T-helper 17 cell (primary cell): ENCODE data around the gene NOTCH2NLA. TPM values are rescaled to one million over a fixed set of nuclear protein-coding genes. Genes with fewer than 3 reads are reported as not detected.
"Not testable (repeated sequence)": the region's sequence is repeated elsewhere in the genome, so short reads cannot be mapped to it uniquely, and the experiment has no call there.

Experiments used
- ATAC-seq: fragments of 150-1000 bp; cut with Tn5 transposase; 2 replicates; pipeline ENCODE4 v1.10.0; 2021; ENCODE audit warnings: mild to moderate bottlenecking, moderate library complexity
- DNase-seq, 3 donors: peaks; one replicate each; pipeline versions ENCODE4 v3.0.0 to v3.0.0-alpha.2; 2020 to 2021
- H3K9me3 ChIP-seq: one replicate; pipeline ENCODE4 v1.7.0; 2013; ENCODE audit warnings: low read length, mild to moderate bottlenecking; ENCODE audit not compliant: control insufficient read depth, poor library complexity, severe bottlenecking
- H3K27ac Mint-ChIP-seq: one replicate; pipeline ENCODE4 v1.8.0; 2022; ENCODE audit warnings: mild to moderate bottlenecking, moderate library complexity, mixed read lengths
- H3K27me3 Mint-ChIP-seq: one replicate; pipeline ENCODE4 v1.8.0; 2022; ENCODE audit warnings: mixed read lengths
- H3K36me3 Mint-ChIP-seq: one replicate; pipeline ENCODE4 v1.8.0; 2022; ENCODE audit warnings: low read depth, mixed read lengths
- H3K4me1 Mint-ChIP-seq: one replicate; pipeline ENCODE4 v1.8.0; 2022; ENCODE audit warnings: mild to moderate bottlenecking, mixed read lengths
- H3K4me3 Mint-ChIP-seq: one replicate; pipeline ENCODE4 v1.8.0; 2022; ENCODE audit warnings: mild to moderate bottlenecking, moderate library complexity, mixed read lengths
- total RNA-seq, 4 donors: library from RNA in 2 of 4; stranded (reverse) in 2 of 4; gene quantifications; one replicate each; pipeline ENCODE4 v1.2.3 and lab custom pipeline; 2022 to 2026

The NOTCH2NLA gene
- total RNA-seq (10 to 100 TPM; 34.3 to 40.7 TPM), total RNA-seq (lab: John Stamatoyannopoulos, UW) (1.9 to 2.3 reads per million in 2 donors)

GRCh38 chr1:146228710-146229477 is at the start of gene NOTCH2NLA:
TSS of gene NOTCH2NLA (minus strand) at chr1:146229021. CDS start at chr1:146189337, 39,684 bp downstream.
- H3K9me3 ChIP-seq, H3K36me3 Mint-ChIP-seq, H3K4me1 Mint-ChIP-seq, H3K27me3 Mint-ChIP-seq: not testable (repeated sequence)
- ATAC-seq (peak; percentile 75), DNase-seq (peak; percentile 30 to 34 (median 34))
- peak within 1 kb of the TSS; percentile 27 for H3K27ac Mint-ChIP-seq
- H3K4me3 Mint-ChIP-seq, result peak within 1 kb of the TSS; percentile 72

GRCh38 chr1:146278346-146278745 is 49.5 kb upstream of the NOTCH2NLA start:
- peak; percentile 80 for ATAC-seq
- not testable (repeated sequence) for H3K27ac Mint-ChIP-seq

DNA sequence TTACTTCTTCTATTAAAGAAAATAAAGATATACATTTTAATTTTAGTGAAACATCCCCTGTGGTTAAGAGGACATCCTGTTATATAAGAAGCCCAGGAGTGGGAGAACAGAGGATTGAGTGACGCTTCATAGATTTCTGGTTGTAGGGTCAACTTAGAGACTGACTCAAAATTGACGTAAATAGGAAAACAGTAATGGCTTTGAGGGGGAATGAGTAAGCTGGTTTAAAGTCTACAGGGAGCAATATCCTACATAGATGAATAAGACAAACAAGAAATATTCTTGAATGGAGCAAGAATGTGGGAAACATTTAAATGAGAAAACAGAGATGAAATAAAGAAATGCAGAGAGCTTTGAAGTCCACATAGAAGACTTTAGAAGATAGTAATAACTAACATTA is 48.3 kb upstream of the NOTCH2NLA start:
- H3K4me1 Mint-ChIP-seq, H3K27ac Mint-ChIP-seq, ATAC-seq, H3K9me3 ChIP-seq, DNase-seq, H3K4me3 Mint-ChIP-seq, H3K36me3 Mint-ChIP-seq, H3K27me3 Mint-ChIP-seq: not testable (repeated sequence)

More at GRCh38 chr1:146278346-146278745, 49.5 kb upstream of the NOTCH2NLA start:
- H3K36me3 Mint-ChIP-seq, DNase-seq, H3K27me3 Mint-ChIP-seq, H3K4me1 Mint-ChIP-seq, H3K9me3 ChIP-seq, H3K4me3 Mint-ChIP-seq: not testable (repeated sequence)

- not testable (repeated sequence) for H3K27me3 Mint-ChIP-seq, H3K4me3 Mint-ChIP-seq, DNase-seq
Observed at GRCh38 chr1:146274083-146274482, 45.3 kb upstream of the NOTCH2NLA start.

DNA sequence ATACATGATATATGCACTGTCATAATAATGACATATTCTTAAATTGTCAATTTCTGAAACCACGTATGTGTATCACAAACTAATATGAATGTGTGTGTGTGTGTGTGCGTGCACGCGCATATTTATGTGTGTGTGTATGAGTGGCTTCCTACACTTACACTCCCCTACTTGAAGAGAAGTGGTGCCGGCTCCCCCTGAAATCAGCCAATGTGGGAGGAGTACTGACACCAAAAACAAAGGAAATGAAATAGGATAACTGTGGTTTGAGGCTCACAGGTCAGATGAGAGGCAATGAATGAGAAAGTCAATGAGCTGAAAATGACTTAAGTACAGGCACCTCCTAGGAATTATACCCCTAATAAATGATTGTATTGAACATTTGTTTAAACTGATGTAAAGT is 44.4 kb upstream of the NOTCH2NLA start:
- not testable (repeated sequence) for H3K27ac Mint-ChIP-seq, H3K36me3 Mint-ChIP-seq, H3K4me3 Mint-ChIP-seq, ATAC-seq, H3K27me3 Mint-ChIP-seq, DNase-seq, H3K9me3 ChIP-seq, H3K4me1 Mint-ChIP-seq

More at GRCh38 chr1:146274083-146274482, 45.3 kb upstream of the NOTCH2NLA start:
- H3K36me3 Mint-ChIP-seq, H3K9me3 ChIP-seq, H3K27ac Mint-ChIP-seq, H3K4me1 Mint-ChIP-seq, ATAC-seq: not testable (repeated sequence)

GRCh38 chr1:146272734-146273133 is 43.9 kb upstream of the NOTCH2NLA start:
- not testable (repeated sequence) for H3K36me3 Mint-ChIP-seq, DNase-seq, H3K27me3 Mint-ChIP-seq

DNA sequence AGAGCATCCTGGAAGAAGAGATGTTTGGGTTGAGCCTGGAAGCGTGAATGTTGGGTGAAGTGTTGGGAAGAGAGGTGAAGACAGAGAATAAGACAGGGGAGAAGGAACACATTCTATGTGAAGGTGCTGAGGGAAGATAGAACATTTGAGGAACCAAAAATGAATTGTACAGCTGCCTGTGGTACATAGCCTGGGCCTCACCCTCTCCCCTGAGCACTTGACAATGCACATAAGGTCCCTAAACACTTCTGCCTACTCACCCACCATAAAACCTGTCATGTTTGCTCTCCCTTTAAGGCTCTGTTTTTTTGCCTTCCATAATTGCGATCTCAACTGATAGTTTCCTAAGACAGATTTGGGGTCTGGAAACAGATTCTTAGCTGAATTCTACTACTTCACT is 43.2 kb upstream of the NOTCH2NLA start:
- not testable (repeated sequence) for H3K27me3 Mint-ChIP-seq, H3K9me3 ChIP-seq, H3K36me3 Mint-ChIP-seq, DNase-seq, H3K27ac Mint-ChIP-seq, ATAC-seq, H3K4me3 Mint-ChIP-seq, H3K4me1 Mint-ChIP-seq

More at GRCh38 chr1:146272734-146273133, 43.9 kb upstream of the NOTCH2NLA start:
- H3K4me3 Mint-ChIP-seq, ATAC-seq, H3K27ac Mint-ChIP-seq, H3K4me1 Mint-ChIP-seq, H3K9me3 ChIP-seq: not testable (repeated sequence)

GRCh38 chr1:146270129-146270528 is 41.3 kb upstream of the NOTCH2NLA start:
- H3K9me3 ChIP-seq, H3K36me3 Mint-ChIP-seq, H3K4me3 Mint-ChIP-seq, H3K4me1 Mint-ChIP-seq, DNase-seq, H3K27ac Mint-ChIP-seq, H3K27me3 Mint-ChIP-seq: not testable (repeated sequence)
- peak; percentile 25 for ATAC-seq

DNA sequence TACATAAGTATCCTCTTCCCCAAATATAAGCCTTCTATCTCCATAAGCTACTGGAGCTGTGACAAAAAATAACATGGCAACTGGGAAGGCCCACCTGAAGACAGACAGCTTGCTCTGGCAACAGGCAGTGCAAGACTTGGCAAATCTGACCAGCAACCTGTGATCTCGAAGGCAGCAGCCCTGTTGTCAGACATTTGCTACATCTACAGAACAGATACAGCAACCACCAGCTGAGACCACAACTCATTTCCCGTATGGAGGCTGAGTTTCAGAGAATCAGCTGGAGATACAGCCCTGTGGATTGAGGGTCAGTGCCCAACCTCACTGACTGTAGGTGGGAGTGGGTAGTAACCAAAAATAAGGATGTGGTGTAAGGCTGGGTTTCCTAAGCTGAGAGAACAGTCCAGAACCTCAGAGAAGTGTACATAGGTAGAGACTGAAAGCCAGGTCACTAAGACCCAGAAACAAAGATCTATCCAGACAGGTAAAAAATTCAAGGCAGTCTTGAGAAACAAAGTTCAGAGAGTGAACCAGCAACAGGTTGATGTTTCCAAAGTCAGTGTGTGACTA is 37.4 kb upstream of the NOTCH2NLA start:
- DNase-seq, H3K4me1 Mint-ChIP-seq, H3K9me3 ChIP-seq, H3K4me3 Mint-ChIP-seq, H3K27ac Mint-ChIP-seq, H3K36me3 Mint-ChIP-seq, H3K27me3 Mint-ChIP-seq: not testable (repeated sequence)
- peak; percentile 28 for ATAC-seq

GRCh38 chr1:146264761-146265160 is 35.9 kb upstream of the NOTCH2NLA start:
- DNase-seq, ATAC-seq, H3K4me1 Mint-ChIP-seq: not testable (repeated sequence)

DNA sequence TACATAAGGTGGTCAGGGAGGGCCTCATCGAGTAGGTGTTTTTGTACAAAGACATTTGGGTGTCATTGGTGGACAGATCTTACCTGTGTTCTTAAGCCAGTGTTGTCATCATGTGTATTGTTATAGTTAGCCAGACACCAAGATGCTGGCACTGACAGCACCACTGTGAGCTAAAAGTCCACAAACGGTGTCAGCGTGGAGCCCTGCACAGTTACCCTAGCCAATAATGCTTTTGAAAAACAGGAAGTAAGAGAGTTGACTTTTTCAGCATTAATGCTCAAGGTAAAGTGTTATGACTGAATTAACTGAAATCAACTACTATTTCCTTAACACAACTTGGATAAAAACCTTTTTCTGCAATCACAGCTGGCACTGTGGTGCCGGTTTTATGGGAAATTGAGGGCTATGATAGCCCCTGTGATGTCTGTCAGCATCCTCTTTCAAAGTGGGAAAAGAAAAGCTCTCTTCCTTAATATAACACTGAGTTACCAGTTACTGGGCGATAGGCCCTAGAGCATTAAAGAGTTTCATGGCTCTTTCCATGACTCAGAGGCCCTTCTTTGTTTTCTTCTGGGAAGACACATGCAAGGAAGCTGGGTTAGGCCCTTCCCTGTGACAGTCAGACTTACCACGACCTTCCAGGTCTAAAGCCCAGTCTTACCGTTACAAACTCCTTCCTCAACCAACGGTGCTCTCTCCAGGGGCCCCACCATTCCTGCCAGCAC is 31.3 kb upstream of the NOTCH2NLA start:
- H3K27me3 Mint-ChIP-seq, H3K9me3 ChIP-seq, H3K36me3 Mint-ChIP-seq, DNase-seq, H3K27ac Mint-ChIP-seq, H3K4me3 Mint-ChIP-seq, H3K4me1 Mint-ChIP-seq: not testable (repeated sequence)
- peak; percentile 64 for ATAC-seq

More at GRCh38 chr1:146264761-146265160, 35.9 kb upstream of the NOTCH2NLA start:
- H3K27me3 Mint-ChIP-seq, H3K27ac Mint-ChIP-seq, H3K9me3 ChIP-seq, H3K36me3 Mint-ChIP-seq, H3K4me3 Mint-ChIP-seq: not testable (repeated sequence)

DNA sequence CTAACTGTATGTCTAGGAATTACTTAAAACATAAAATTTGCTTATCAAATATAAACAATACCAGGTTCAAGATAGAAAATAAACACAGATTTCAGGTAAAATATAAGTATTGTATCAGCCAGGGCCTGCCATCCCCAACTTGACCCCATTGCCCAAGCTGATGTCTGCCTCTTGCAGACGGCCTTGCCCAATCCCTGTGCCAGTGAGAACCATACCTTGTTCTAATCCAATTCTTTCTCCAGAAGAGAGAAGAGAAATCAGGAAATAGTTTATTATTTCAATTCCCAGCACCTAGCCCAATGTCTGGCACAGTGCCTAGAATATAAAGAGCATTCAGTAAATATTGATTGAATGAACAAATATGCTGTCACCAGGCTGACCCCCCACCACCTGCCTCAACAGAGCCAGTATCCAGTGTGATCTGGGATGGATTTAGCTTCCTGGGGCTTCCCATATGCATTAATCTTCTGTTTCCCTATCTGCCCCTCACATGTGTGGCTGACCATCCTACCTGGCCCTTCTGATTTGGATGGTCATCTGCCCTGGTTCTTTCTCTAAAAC is 29.3 kb upstream of the NOTCH2NLA start:
- H3K4me3 Mint-ChIP-seq, H3K36me3 Mint-ChIP-seq, H3K9me3 ChIP-seq, H3K27ac Mint-ChIP-seq, ATAC-seq, DNase-seq, H3K27me3 Mint-ChIP-seq, H3K4me1 Mint-ChIP-seq: not testable (repeated sequence)

- not testable (repeated sequence) for H3K4me3 Mint-ChIP-seq, DNase-seq, H3K4me1 Mint-ChIP-seq, H3K9me3 ChIP-seq, H3K27ac Mint-ChIP-seq, H3K27me3 Mint-ChIP-seq, H3K36me3 Mint-ChIP-seq
- peak; percentile 63 for ATAC-seq
Observed at GRCh38 chr1:146254569-146255197, 25.9 kb upstream of the NOTCH2NLA start.
